HG02642 (cell line): ENCODE results near the gene FOXP1.

Experiments
- ATAC-seq: cut with Tn5 transposase; IDR thresholded peaks from one replicate; pipeline ENCODE4 v1.9.1; 2021; ENCODE audit warnings: mild to moderate bottlenecking; ENCODE audit not compliant: unreplicated experiment, poor library complexity

FOXP1 gene

GRCh38 chr3:71104556-71104955 is 479.0 kb downstream of the FOXP1 start:
- no peak for ATAC-seq

DNA sequence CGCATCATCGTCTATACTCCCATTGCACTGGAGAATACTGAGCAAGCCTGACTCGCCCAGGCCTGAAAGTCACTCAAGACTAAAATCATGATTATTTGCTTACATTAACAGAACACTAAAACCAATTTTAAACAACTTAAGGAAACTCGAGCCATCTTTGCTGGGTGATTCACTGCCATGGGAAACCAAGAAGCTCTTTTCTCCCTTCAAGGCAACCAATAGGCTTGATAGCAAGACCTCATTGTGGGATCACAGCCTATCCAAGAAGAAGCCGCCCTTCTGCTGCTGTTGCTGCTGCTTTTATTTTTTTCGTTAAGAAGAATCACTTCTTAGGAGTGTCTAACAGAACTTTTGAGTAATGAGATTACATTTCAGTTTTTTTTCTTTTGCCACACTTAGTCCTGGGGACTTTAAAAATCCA is 479.4 kb downstream of the FOXP1 start:
- ATAC-seq: no peak

DNA sequence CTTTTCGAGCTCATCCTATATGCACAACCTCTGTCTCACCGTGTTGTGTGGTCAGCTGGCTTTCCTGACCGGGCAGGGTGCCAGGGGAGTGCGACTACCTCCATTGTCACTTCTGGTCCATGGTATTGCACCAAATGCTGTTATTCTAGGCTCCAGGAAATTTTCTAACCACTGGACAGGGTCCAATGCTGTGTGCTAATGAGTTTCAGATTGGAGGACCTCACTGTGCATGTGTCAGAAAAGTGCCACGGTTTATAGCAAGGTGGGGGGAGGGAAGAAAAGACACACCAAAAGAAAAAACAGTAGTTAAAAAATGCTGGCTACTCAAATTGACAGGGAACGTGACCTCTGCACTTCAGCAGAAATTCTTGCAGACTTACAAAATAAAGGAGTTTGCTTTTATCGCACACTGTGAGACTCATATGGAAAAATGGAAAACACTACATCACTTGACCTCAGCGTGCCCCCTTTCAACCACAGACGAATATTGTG is 480.1 kb downstream of the FOXP1 start:
- ATAC-seq: no peak

- no peak for ATAC-seq
Observed at GRCh38 chr3:71102111-71102983, 481.2 kb downstream of the FOXP1 start.

DNA sequence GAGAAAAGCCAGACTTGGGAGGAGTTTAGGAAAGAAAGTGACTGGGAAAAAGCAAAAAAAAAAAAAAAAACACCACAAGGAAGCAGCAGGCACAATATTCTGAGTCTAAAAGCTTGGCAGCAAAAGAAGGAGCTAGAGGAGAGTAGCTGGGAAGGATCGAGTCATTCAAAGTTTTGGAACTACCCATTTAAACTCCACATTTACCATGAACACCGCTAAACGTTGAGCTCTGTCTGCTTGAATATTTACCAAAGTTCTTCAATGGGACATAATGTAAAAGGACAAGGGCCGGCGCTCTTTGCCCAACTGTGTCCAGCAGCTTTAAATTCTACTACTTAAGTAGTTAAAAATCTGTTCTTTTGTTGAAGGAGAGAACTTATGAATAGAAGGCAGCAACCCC is 481.9 kb downstream of the FOXP1 start:
- no peak for ATAC-seq

- ATAC-seq: no peak
Observed at GRCh38 chr3:71101014-71101413, 482.5 kb downstream of the FOXP1 start.

DNA sequence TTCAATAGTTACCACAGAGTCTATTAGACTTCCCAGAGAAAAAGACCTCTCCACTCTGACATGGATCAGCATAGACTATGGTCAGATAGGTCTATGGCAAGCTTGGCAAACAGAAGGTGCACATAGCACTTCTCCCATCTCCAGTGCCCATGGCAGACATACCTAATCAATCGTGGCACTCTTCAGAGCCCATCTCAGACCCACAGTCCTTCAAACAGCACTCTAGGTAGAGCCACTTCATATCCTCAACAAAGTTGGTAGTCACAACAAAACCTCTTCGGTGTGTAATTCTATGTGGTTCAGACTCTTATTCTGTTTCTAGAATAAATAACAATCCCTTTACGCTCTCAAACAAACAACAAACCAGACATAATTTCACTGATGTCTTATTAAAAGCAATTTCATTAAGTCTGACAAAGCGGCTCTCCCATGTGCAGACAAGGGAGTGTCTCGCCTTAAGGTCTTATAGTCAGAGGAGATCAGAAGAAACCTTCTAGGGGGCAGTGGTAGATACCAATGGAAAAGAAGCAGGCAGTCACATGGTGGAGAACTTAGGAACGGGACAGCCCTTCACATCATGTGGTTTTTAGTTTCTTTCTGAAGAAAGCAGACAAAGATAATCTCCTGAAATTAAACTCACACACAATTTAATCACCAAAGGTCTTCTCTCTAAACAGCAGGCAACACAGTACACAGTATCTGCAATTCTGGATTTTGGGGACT is 483.4 kb downstream of the FOXP1 start:
- no peak for ATAC-seq

DNA sequence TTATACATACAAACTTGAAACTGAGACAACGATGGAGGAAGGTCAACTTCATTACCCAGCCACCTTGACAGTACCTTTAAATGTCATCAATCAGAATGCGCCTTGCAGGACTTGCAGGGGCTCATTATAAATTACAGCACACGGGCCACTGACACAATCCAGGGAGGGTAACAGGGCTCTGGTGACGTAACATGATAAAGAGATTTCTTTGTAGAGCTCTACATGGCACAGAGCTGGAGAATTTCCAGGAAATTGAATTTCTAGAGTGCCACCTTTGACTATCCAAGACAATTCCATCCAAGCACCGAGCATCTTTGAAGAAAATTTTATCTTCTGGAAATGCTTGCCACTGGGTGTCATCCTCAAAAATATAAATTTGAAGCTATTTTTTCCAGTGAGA is 486.0 kb downstream of the FOXP1 start:
- no peak for ATAC-seq

GRCh38 chr3:71095511-71096291 is 487.8 kb downstream of the FOXP1 start:
- ATAC-seq: no peak

DNA sequence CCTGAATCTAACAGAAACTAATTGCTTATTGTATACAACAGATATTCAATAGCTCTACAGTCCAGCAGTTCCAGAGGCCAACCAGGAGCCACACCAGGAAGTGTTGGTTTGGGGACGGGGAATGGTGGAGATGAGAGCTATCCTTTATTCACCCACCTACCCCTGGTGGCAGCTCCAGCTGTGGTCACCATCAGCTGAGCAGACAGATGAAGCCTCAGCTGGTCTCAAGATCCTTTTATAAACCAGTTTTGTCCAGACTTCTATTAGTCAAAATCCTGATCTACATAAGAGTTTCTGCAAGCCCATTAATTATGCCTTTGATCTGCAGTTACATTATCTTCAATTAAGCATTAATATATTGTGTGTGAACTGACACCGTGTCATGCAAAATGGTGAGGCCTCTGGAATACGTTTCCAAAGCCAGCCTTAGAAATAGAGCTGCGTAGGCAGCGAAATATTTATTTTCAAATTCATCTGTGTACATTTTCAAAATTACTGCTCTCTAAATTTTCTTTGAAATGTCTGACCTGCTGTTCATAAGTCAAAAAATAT is 488.8 kb downstream of the FOXP1 start:
- ATAC-seq: no peak

DNA sequence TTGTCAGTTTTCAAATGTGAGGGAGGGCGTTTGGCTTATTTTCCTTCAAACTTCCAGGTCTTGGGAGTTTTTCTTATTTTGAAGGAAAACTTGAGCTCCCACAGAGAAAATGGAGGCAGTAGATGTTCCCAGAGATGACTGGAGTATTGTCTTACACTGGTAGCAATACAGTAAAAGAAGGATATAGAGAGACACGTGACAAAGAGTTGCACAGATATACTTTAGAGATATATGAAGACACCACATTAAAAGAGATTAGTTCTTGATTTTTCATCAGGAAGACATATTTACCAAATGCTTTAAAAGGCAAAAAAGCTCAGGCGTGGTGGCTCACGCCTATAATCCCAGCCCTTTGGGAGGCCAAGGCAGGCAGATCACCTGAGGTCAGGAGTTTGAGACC is 490.9 kb downstream of the FOXP1 start:
- ATAC-seq: no peak

GRCh38 chr3:71090207-71090606 is 493.3 kb downstream of the FOXP1 start:
- ATAC-seq: peak; percentile 37

- ATAC-seq: no peak
Observed at GRCh38 chr3:71089271-71089847, 494.2 kb downstream of the FOXP1 start.

DNA sequence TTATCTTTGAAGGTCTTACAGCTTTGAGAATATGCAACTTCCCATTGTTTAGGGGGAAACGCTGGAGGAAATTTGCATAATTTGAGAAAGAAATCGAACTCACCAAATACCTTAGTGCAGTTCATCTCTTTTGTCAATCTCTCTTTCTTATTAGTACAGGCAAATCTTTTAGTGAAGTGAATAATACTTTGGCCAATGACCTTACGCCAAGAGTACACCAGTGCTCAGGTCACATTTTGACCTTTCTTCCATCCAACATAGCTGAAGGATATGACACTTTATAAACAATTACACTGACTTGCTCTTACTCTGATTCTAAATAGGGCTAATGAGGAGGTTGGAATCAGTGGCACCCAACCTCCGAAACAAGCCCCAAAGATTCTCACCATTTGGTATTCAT is 494.8 kb downstream of the FOXP1 start:
- no peak for ATAC-seq

DNA sequence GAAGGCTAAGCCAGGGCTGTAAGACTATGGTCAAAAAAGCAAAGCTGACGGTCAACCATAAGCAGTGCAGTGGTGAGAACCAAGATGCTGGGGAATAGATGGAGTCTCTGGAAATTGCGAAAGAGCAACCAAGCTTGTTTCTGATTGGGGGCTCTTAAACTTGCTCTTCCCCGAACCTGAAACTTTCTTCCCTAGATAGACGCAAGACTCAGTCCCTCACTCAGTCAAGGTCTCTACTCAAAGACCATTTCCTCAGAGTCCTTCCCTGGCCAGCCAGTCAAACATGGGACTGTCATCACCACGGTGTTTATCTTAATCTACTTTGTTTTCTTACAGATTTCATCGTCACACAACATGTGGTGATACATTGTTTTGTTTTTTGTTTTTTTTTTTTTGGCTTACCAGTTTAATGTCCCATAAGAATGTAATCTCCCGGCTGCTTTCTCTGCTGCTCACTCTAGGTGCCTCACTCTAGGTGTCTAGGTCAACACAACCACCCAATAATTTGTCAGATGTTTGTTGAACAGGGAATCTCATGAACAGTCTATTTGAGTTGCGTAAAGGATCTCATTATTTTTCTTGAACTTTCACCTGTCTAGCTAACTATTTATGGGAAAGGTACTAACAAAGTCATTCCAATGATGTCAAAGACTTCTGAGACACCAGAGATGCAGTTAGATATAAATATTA is 495.4 kb downstream of the FOXP1 start:
- ATAC-seq: no peak

- ATAC-seq: peak; percentile 88
Observed at GRCh38 chr3:71087143-71088018, 496.1 kb downstream of the FOXP1 start.

- no peak for ATAC-seq
Observed at GRCh38 chr3:71086777-71087142, 496.8 kb downstream of the FOXP1 start.

- ATAC-seq: peak; percentile 25
Observed at GRCh38 chr3:71083726-71084131, 499.8 kb downstream of the FOXP1 start.

- no peak for ATAC-seq
Observed at GRCh38 chr3:71082833-71083232, 500.7 kb downstream of the FOXP1 start.
